H1 (cell line): Measurements from ENCODE around the gene NBDY. TPM values are rescaled to one million over a fixed set of nuclear protein-coding genes. Genes with fewer than 3 reads are reported as not detected.
A peak's percentile ranks its signal among the peaks of the same experiment; 100 is the strongest.

Experiments
- CBX8 ChIP-seq: fragments of 300-800, 300-1000 bp; sonication (generic); IDR thresholded peaks from 2 replicates; pipeline ENCODE4 v1.7.1; 2016; ENCODE audit warnings: low read depth, low read length, borderline replicate concordance
- RBBP5 ChIP-seq: IDR thresholded peaks from 2 replicates; pipeline ENCODE4 v1.7.1; 2012; ENCODE audit warnings: low read depth, mild to moderate bottlenecking, inconsistent platforms, low read length, moderate library complexity, borderline replicate concordance
- polyA plus RNA-seq, 7 experiments: library from polyadenylated mRNA; depleted of rRNA in 3 of 7; stranded (reverse) in 5 of 7; unstranded in 2 of 7; fragments of >200 nt in 5 of 7; fragments of 200-250 nt in 2 of 7; gene quantifications; 1 replicate in 5 of 7; 2 replicates in 1 of 7; 4 replicates in 1 of 7; pipeline versions ENCODE4 v1.2.1 to v1.2.3, GENCODE V29; 2011 to 2013; ENCODE audit warnings: missing spikeins in 2 of 7, mixed read lengths in 2 of 7
- total RNA-seq: library from RNA; stranded (reverse); fragmentation: NEBNext Ultra II Directional; extraction: Animal tissue kit (Norgen Biotek cat#: 25700); gene quantifications from 2 replicates; pipeline ENCODE4 v1.2.1, GENCODE V29; 2021
- TF ChIP-seq, protein P1 (sequence below): fragments of 300-600 bp; sonication (generic); IDR thresholded peaks from 2 replicates; pipeline ENCODE4 v1.7.1; 2012; ENCODE audit warnings: low read length, moderate library complexity, mild to moderate bottlenecking, inconsistent platforms; ENCODE audit not compliant: insufficient replicate concordance
- TF ChIP-seq, protein P2 (sequence below), 3 experiments: IDR thresholded peaks; 1 replicate in 2 of 3; 2 replicates in 1 of 3; pipeline versions ENCODE4 v1.5.1 to v1.6.1; 2011; ENCODE audit warnings: low read length in 3 of 3, mild to moderate bottlenecking in 3 of 3, inconsistent platforms in 2 of 3, low read depth in 1 of 3, moderate library complexity in 1 of 3; ENCODE audit not compliant: insufficient read depth in 1 of 3; ENCODE audit errors: control extremely low read depth in 1 of 3

Gene NBDY
- total and polyA plus RNA-seq, 2 of the 8 experiments (the other 6 are each of a cell fraction or from before 2014, with no cell fraction given), result 42.3 to 57.8 TPM

DNA sequence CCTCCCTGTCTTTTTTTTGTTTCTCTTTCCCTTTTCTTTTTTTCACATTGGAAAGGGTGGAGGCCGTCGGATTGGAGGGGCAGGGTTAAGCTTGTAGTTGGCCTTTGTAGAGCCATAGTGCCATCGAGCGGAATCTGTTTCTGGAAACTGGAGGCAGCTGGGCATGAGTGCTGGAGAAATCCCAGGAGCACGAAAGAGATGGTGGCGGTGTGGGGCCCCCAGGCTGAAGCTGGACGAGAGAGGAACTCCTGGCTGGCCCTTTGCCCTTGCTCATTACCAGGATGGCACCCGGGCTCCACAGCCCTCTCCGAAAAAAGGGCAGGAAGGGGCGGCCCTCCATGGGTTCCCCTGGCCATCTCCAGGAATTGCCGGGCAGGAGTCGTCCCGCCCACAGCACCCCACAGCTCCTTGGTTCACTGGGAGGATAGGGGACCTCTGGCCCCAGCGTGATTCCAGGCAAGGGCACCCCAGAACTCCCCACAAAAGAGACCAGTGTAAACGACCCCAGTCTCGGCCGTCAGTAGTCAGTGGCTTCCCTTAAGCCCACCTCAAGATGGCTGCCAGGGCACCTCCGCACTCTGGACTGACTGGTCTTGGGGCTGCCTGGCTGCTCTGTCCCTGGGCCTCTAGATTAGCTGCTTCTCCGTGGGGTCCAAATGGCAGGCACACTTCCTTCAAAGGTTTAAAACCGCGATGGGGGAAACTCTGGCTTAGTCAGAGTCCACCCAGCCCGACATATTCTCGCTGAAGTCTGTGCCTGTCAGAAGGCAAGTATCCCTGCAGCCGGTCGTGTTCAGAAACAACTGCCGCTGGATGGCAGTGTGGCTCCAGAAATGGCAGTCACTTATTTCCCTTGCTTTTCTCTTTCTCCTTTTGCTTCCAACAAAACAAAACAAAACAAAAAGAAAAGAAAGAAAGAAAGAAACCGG lies 74.1 kb downstream of the NBDY start (continued):
- TF ChIP-seq, protein P1, sequence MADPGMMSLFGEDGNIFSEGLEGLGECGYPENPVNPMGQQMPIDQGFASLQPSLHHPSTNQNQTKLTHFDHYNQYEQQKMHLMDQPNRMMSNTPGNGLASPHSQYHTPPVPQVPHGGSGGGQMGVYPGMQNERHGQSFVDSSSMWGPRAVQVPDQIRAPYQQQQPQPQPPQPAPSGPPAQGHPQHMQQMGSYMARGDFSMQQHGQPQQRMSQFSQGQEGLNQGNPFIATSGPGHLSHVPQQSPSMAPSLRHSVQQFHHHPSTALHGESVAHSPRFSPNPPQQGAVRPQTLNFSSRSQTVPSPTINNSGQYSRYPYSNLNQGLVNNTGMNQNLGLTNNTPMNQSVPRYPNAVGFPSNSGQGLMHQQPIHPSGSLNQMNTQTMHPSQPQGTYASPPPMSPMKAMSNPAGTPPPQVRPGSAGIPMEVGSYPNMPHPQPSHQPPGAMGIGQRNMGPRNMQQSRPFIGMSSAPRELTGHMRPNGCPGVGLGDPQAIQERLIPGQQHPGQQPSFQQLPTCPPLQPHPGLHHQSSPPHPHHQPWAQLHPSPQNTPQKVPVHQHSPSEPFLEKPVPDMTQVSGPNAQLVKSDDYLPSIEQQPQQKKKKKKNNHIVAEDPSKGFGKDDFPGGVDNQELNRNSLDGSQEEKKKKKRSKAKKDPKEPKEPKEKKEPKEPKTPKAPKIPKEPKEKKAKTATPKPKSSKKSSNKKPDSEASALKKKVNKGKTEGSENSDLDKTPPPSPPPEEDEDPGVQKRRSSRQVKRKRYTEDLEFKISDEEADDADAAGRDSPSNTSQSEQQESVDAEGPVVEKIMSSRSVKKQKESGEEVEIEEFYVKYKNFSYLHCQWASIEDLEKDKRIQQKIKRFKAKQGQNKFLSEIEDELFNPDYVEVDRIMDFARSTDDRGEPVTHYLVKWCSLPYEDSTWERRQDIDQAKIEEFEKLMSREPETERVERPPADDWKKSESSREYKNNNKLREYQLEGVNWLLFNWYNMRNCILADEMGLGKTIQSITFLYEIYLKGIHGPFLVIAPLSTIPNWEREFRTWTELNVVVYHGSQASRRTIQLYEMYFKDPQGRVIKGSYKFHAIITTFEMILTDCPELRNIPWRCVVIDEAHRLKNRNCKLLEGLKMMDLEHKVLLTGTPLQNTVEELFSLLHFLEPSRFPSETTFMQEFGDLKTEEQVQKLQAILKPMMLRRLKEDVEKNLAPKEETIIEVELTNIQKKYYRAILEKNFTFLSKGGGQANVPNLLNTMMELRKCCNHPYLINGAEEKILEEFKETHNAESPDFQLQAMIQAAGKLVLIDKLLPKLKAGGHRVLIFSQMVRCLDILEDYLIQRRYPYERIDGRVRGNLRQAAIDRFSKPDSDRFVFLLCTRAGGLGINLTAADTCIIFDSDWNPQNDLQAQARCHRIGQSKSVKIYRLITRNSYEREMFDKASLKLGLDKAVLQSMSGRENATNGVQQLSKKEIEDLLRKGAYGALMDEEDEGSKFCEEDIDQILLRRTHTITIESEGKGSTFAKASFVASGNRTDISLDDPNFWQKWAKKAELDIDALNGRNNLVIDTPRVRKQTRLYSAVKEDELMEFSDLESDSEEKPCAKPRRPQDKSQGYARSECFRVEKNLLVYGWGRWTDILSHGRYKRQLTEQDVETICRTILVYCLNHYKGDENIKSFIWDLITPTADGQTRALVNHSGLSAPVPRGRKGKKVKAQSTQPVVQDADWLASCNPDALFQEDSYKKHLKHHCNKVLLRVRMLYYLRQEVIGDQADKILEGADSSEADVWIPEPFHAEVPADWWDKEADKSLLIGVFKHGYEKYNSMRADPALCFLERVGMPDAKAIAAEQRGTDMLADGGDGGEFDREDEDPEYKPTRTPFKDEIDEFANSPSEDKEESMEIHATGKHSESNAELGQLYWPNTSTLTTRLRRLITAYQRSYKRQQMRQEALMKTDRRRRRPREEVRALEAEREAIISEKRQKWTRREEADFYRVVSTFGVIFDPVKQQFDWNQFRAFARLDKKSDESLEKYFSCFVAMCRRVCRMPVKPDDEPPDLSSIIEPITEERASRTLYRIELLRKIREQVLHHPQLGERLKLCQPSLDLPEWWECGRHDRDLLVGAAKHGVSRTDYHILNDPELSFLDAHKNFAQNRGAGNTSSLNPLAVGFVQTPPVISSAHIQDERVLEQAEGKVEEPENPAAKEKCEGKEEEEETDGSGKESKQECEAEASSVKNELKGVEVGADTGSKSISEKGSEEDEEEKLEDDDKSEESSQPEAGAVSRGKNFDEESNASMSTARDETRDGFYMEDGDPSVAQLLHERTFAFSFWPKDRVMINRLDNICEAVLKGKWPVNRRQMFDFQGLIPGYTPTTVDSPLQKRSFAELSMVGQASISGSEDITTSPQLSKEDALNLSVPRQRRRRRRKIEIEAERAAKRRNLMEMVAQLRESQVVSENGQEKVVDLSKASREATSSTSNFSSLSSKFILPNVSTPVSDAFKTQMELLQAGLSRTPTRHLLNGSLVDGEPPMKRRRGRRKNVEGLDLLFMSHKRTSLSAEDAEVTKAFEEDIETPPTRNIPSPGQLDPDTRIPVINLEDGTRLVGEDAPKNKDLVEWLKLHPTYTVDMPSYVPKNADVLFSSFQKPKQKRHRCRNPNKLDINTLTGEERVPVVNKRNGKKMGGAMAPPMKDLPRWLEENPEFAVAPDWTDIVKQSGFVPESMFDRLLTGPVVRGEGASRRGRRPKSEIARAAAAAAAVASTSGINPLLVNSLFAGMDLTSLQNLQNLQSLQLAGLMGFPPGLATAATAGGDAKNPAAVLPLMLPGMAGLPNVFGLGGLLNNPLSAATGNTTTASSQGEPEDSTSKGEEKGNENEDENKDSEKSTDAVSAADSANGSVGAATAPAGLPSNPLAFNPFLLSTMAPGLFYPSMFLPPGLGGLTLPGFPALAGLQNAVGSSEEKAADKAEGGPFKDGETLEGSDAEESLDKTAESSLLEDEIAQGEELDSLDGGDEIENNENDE, result no peak
- no peak for TF ChIP-seq RBBP5
- no peak for TF ChIP-seq CBX8
- TF ChIP-seq, protein P2, sequence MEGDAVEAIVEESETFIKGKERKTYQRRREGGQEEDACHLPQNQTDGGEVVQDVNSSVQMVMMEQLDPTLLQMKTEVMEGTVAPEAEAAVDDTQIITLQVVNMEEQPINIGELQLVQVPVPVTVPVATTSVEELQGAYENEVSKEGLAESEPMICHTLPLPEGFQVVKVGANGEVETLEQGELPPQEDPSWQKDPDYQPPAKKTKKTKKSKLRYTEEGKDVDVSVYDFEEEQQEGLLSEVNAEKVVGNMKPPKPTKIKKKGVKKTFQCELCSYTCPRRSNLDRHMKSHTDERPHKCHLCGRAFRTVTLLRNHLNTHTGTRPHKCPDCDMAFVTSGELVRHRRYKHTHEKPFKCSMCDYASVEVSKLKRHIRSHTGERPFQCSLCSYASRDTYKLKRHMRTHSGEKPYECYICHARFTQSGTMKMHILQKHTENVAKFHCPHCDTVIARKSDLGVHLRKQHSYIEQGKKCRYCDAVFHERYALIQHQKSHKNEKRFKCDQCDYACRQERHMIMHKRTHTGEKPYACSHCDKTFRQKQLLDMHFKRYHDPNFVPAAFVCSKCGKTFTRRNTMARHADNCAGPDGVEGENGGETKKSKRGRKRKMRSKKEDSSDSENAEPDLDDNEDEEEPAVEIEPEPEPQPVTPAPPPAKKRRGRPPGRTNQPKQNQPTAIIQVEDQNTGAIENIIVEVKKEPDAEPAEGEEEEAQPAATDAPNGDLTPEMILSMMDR (IDR thresholded peaks at IDR 0.05; ENCODE audit: control extremely low read depth in 1 of 3, insufficient read depth in 1 of 3, low read depth in 1 of 3, low read length in 3 of 3), result peak; percentile 36 to 46 (median 43)
